NCI-H2029 treated with DMSO at 0.1 percent for 48 hours (cell line): ENCODE results near the gene LGR5.

Source experiments
- DNase-seq: peaks from one replicate; lab custom pipeline; 2025; lab: John Stamatoyannopoulos, UW

LGR5 gene

DNA sequence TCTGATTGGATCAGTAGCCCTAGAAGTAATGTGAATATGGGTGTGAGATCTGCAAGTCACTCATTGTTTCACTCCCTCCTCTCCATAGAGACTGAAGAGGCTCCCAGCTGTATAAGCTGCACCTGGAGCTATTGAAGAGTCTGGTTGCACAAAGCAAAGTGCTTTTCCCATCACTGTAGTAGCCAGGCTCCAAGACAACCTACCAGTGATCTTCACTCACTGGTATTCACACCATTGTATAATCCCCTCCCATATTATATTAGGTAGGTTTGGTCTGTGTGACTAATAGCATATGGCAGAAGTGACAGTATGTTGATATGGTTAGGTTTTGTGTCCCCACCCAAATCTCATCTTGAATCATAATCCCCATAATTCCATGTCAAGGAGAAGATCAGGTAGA lies 159.6 kb downstream of the LGR5 start:
- DNase-seq, result no peak

DNA sequence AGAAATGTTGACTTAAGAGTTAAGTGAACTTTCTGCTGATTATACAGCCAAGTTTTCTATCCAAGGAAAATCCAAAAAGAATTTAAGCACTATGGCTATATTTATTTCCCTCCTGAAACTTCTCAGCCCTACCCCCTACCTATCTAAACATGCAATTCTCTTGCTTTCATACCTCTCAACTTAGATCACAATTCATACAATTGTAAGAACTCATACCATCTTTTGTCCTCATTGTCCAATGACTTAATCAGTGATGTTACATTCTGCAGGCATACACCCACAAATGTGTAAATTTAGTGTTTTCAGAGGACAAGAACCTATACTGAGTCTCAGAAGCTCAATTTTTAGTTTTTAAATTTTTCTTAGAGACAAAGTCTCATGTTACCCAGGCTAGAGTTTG lies 161.9 kb downstream of the LGR5 start:
- no peak for DNase-seq

DNA sequence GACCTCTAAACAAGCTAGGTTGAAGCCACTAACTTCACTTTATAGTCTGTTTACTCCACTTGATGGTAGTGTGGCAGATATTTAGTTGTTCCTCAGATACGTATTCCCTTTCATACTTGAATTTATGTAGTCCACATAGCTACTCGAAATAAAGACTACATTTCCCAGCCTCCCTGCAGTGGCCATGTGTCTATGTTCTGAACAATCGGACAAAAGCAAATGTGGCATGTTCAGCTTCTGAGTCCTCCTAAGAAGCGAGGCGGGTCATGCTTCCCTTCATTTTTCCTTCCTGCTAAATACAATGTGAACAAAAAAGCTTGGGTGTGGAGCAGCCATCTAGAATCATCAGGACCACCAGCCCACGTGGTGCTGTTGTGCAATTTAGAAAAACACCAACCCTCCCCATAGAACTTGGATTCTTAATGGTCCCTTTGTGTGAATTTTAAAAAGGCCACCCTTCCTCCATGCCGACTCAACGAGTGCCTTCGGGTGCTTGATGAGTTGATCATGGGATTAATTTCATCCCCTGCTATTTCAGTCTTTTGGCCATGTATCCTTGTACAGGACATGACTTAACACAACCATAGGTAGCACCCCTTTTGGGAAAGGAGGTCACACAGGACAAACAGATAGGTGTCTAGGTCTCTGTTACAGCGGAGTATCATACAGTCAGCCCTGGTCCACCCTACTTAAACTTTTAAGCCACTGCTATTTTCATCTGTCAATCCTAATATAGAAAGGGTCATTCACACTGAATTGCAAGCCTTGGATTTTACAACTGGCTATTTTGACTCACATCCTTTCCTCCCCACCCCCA lies 163.4 kb downstream of the LGR5 start:
- DNase-seq, result no peak

DNA sequence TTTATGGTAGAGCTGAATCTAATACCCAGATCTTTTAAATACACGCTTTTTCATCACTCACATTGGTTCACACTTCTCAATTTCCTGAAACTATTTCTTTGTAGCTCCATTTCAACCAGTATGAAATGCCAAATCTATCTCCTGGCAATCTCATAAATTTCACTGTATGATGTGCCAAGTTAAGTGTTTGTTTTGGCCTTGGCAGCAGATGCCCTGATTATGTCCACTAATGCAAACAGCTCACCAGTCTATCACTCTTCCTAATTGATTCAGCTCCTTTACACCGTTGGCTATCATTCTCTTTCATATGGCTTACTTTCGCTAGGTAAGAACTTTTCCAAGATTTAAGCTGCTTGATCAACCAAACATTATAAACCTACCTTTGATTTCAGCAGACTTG lies 165.4 kb downstream of the LGR5 start:
- peak; percentile 37 for DNase-seq

DNA sequence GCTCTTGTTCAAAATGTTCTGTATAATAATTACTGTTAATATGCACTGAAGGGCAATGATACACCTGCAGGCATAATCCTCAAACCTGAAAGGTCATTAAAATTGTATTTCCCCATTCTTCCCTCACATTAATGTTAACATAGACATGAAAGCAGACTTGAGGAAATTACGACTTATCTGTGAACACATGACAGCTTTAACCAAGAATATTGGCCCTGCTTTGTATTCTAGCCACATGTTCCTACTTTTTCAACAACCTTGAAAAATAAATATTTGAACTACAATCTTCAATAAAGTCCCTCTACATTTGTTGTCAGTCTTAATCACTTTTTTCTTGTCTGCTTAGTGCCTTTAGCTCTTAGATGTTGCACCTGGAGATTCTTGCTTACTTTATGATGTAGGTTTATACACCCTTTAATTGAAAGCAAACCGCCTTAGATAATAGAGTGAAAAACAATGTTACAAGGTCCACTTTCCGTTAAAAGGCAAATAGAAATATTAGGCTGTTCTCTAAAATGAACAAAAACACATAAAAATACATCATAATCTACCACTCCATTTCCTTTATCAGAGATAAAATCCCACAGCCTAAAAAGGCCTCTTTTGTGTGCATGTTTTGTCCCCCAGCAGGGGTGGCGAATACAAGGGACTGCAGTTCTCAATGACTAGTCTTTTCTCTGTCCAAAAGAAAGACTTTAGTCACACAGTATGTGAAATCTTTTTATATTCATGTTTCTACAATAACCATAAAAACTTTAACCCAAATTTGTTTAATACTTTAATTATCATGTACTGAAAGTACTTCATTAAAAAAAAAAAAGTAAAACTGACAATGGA lies 168.1 kb downstream of the LGR5 start:
- DNase-seq, result no peak

DNA sequence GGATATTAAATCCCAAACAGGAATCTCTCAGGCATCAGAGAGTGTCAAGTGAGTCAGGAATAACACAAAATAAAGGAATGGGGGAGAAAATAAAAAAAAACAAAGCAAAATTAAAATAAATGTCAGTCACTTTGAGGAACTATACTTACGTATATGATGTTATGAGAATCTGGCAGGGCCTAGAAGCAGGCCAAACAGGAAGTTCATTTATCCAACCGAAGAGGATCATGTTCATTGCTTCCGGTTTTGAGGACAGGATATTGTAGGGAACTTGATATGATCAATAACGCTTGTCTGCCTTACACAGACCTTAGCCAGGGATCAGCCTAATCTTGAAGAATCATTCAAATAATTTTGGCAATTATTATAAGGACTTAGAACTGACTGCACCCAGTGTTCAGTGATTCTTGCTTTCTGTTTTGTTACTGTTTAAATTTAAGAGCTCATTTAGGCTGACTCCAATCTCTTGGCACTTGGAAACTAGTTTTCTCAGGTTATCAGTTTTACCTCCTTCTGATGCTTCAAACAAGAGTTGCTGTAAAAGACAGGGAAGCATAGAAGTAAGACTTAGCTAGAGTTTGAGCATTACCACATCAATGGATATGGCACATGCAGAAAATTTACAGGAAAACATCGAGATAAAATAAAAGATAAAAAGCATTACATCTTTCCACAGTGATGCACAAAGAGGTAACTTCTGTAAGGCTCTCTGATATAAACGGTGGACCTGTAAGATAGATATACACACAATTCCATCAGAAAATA lies 170.6 kb downstream of the LGR5 start:
- no peak for DNase-seq

DNA sequence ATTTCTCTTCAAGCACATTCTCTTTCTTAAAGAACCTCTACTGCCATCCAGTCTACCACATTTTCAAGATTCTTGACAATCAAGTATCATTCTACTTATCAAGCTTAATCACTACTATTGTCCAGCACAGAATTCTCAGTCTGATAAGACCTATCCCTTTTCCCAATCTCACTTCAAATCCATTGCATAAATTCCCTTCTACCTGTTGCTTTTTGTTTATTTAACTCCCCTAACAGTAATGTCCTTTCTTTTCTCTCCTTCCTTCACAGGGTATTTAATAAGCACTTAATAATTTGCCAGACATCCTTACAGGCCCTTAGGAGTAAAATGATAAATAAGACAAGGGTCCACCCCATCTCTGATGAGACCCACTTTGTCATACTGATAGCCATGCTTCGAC lies 182.3 kb downstream of the LGR5 start:
- DNase-seq, result no peak

DNA sequence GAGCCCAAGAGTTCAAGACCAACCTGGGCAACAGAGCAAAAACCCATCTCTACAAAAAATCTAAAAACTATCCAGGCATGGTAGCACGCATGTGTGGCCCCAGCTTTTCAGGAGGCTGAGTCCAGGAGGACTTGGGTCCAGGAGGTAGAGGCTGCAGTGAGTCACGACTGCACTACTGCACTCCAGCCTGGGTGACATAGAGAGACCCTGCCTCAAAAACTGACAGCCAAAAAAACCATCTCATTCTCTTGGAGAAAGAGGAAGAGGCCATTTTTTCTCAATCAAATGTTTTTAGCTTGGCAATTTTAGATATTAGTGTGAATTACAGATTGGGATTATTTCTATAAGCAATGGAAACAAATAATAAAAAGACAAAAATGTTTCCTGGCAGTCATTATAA lies 185.9 kb downstream of the LGR5 start:
- DNase-seq, result no peak

DNA sequence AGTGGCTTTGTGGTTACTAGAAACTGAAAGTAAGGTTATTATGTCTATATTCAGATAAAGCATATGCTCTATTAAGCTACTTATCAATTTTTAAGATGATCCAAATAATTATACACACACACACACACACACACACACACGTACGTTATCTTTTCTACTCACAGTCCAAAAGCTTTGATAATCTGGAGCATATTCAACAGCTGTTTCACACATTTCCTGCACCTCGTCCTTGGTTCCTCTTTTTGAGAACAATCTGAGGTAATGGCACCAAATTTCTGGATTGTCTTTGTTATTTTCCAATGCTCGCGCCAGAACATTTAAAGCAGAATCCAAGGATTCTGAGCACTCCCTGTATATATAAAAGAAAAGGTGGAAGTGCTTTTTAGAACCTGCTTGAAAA lies 186.5 kb downstream of the LGR5 start:
- DNase-seq, result no peak

DNA sequence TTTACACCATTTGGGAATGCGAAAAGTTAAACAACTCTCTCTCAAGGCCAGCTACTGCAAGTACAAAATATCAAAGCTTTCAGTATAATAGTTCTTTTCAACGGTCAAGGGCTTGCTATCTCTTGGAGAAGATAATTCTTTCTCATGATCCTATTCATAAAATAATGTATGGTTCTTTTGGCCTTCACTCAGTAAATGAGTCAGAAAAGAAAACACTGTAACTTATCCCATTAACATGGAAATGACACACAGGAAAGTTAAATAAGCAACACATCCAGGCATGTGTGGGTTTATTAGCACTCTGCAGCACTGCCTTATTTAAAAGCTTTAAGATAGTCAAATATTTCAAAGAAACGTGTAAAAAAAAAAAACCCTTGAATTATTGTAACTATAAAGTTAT lies 187.2 kb downstream of the LGR5 start:
- DNase-seq, result no peak

DNA sequence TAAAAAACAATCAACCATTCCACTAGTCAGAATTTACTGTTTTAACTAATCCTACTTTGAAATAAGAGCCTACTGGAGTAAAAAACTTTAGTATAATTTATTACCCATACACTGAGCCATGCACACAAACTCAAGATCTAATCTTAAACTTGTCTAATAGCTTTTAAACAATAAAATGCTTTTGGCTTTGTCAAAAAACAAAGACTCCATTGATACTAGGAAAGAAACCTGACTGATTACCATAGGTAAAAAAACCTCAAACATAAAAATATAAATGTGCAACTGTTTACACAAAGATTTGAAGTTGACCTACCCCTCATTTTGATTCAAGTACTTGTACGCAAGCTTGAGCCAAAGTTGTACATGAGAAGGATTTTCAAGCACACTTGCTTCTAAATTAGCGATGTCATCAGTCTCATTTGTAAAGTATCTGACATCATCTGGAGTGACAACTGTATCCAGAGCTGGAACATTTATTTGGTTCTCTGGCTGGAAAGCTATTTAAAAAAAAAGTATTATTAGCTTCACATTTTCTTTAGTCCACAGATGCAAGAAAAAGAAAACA lies 187.9 kb downstream of the LGR5 start:
- no peak for DNase-seq
